ENCODE data around the gene ITFG1. TPM values are rescaled to one million over a fixed set of nuclear protein-coding genes. Genes with fewer than 3 reads are reported as not detected.

Gene ITFG1
- polyA plus RNA-seq, 4 donors = 94.0 to 142 (median 104) TPM

GRCh38 chr16:47129755-47130435 is 331.0 kb downstream of the ITFG1 start:
- DNase-seq (ENCODE audit: low read depth in 4 of 4, low spot score in 2 of 4) = no peak

DNA sequence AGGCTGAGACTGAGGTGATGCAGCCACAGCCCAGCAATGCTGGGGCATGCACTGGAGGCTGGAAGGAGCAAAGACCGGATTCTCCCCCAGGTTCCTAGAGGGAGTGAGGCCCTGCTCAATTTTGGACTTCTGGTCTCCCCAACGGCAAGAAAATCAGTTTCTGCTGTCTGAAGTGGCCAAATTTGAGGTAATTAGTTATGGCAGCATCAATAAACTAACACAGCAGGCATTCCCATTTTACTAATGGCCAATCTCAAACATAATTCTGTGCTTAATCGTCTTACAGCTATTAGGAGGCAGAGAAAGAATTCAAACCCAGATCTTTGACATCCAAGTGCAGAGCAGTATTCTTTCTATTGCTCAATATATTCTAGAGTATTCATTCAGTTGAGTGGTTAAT is 333.3 kb downstream of the ITFG1 start:
- no peak for DNase-seq (ENCODE audit: low read depth in 4 of 4, low spot score in 2 of 4)

DNA sequence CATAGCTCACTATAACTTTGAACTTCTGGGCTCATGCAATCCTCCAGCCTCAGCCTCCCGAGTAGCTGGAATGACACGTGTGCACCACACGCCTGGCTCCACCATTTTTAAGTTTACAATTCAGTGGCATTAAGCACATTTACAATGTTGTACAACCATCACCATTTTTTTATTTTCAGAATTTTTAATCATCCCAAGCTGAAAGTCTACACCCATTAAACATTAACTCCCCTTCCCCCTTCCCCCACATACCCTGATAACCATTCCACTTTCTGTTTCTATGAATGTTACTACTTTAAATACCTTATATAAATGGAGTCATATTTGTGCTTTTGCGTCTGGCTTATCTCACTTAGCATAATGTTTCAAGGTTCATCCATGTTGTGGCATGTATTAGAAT is 335.1 kb downstream of the ITFG1 start:
- DNase-seq (ENCODE audit: low read depth in 4 of 4, low spot score in 2 of 4) = no peak

- DNase-seq (ENCODE audit: low read depth in 4 of 4, low spot score in 2 of 4) = no peak
Observed at GRCh38 chr16:47113130-47113529, 347.7 kb downstream of the ITFG1 start.

- DNase-seq (ENCODE audit: low read depth in 4 of 4, low spot score in 2 of 4) = no peak
Observed at GRCh38 chr16:47110939-47111338, 349.9 kb downstream of the ITFG1 start.

DNA sequence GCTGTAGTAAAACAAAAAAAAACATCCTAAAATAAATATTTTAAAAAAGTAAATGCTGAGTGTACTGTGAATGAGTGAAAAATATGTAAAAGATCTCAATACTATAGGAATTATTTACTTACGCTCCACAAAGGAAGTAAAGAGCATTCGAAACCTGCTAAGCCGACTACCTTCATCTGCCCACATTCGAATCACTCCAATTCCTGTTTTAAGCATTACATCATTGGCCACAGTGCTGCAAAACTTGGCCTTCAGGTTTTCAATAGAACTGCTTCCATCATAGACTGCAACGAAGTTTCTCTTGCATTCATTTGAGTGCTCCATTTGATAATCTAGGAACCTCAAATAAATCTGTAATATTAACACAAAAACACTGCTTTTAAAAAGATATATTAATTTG is 351.5 kb downstream of the ITFG1 start:
- no peak for DNase-seq (ENCODE audit: low read depth in 4 of 4, low spot score in 2 of 4)

Other genes with a start within 250 kb of the ITFG1 start
- gene PHKB, start 268 bp upstream of the ITFG1 start, polyA plus RNA-seq (ENCODE audit: insufficient read length in 4 of 4) = 10 to 100 TPM; 70.5 to 92.9 (median 77.1) TPM